T-cell (primary cell): ENCODE data around the gene RETREG2. TPM values are rescaled to one million over a fixed set of nuclear protein-coding genes. Genes with fewer than 3 reads are reported as not detected.
A peak's percentile ranks its signal among the peaks of the same experiment; 100 is the strongest.

Experiments used
- ATAC-seq, 4 experiments: fragments of 200-7000 bp in 3 of 4; fragments of 150-1000 bp in 1 of 4; cut with Tn5 transposase; replicated peaks in 1 of 4; 1 replicate in 3 of 4; 2 replicates in 1 of 4; pipeline ENCODE4 v1.10.0; 2021; ENCODE audit warnings: moderate library complexity in 3 of 4, mild to moderate bottlenecking in 2 of 4, moderate number of reproducible peaks in 1 of 4
- CTCF ChIA-PET, 2 donors: fragments of 300-600 bp; sonication (Branson Sonifier 250); formaldehyde crosslinking; loops; one replicate each; lab custom pipeline; 2022; ENCODE audit warnings: antibody characterized with exemption in 2 of 2; lab: Charles Lee
- POLR2A ChIA-PET, 2 donors: fragments of 300-600 bp; sonication (Branson Sonifier 250); formaldehyde crosslinking; loops; one replicate each; lab custom pipeline; 2022; ENCODE audit warnings: antibody characterized with exemption in 2 of 2; lab: Charles Lee
- DNase-seq, 35 experiments: peaks; one replicate each; pipeline versions ENCODE4 v3.0.0 to v3.0.0-alpha.2; 2013 to 2023
- H3K27ac ChIP-seq: one replicate; pipeline ENCODE4 v1.5.1; 2013; ENCODE audit warnings: low read length
- H3K27me3 ChIP-seq, 2 experiments: replicated peaks in 1 of 2; 1 replicate in 1 of 2; 2 replicates in 1 of 2; pipeline versions ENCODE4 v1.6.1 to v1.7.0; 2013; ENCODE audit warnings: low read length in 1 of 2, mixed read lengths in 1 of 2; ENCODE audit not compliant: control insufficient read depth in 2 of 2, insufficient read depth in 2 of 2; ENCODE audit errors: extremely low read depth in 1 of 2
- H3K36me3 ChIP-seq, 2 donors: 1 replicate in 1 of 2; 2 replicates in 1 of 2; pipeline versions ENCODE4 v1.6.1 to v1.7.0; 2013; ENCODE audit warnings: low read length in 1 of 2; ENCODE audit not compliant: control insufficient read depth in 2 of 2, insufficient read depth in 1 of 2; ENCODE audit errors: extremely low read depth in 1 of 2
- H3K4me1 ChIP-seq, 2 experiments: 1 replicate in 1 of 2; 2 replicates in 1 of 2; pipeline versions ENCODE4 v1.6.1 to v1.7.0; 2013; ENCODE audit warnings: low read length in 2 of 2, mixed read lengths in 1 of 2; ENCODE audit not compliant: insufficient read depth in 2 of 2, control insufficient read depth in 1 of 2; ENCODE audit errors: extremely low read depth in 1 of 2
- H3K4me3 ChIP-seq, 2 donors: 1 replicate in 1 of 2; 2 replicates in 1 of 2; pipeline versions ENCODE4 v1.5.1 to v1.7.0; 2013; ENCODE audit warnings: mild to moderate bottlenecking in 2 of 2, low read length in 1 of 2, moderate library complexity in 1 of 2; ENCODE audit not compliant: control insufficient read depth in 1 of 2; ENCODE audit errors: extremely low read depth in 1 of 2
- H3K9me3 ChIP-seq: 2 replicates; pipeline ENCODE4 v1.7.0; 2013
- H3K27ac Mint-ChIP-seq, 2 donors: one replicate each; pipeline ENCODE4 v1.8.0; 2020 to 2021; ENCODE audit warnings: mild to moderate bottlenecking in 2 of 2, mixed read lengths in 2 of 2
- H3K27me3 Mint-ChIP-seq, 2 donors: one replicate each; pipeline ENCODE4 v1.8.0; 2021 to 2022; ENCODE audit warnings: mixed read lengths in 2 of 2
- H3K36me3 Mint-ChIP-seq: one replicate; pipeline ENCODE4 v1.8.0; 2021; ENCODE audit warnings: mixed read lengths
- H3K4me1 Mint-ChIP-seq, 3 donors: one replicate each; pipeline ENCODE4 v1.8.0; 2020 to 2022; ENCODE audit warnings: mixed read lengths in 3 of 3, mild to moderate bottlenecking in 1 of 3
- H3K4me3 Mint-ChIP-seq, 3 donors: one replicate each; pipeline ENCODE4 v1.8.0; 2020 to 2022; ENCODE audit warnings: mild to moderate bottlenecking in 3 of 3, mixed read lengths in 3 of 3, moderate library complexity in 3 of 3
- H3K9me3 Mint-ChIP-seq, 3 donors: one replicate each; pipeline ENCODE4 v1.8.0; 2020 to 2022; ENCODE audit warnings: mixed read lengths in 3 of 3
- WGBS: methylation state at CpG from one replicate; pipeline ENCODE4 v1.1.5; 2013; ENCODE audit warnings: missing lambda C conversion rate; ENCODE audit not compliant: insufficient coverage; 5-methylcytosine and 5-hydroxymethylcytosine counted together
- total RNA-seq, 35 experiments: library from RNA in 6 of 35; stranded (reverse) in 6 of 35; fragments of 120-200 nt in 1 of 35; gene quantifications; one replicate each; pipeline versions ENCODE4 v1.2.1 to v1.2.4 and lab custom pipeline; 2013 to 2026

The RETREG2 gene
- total RNA-seq, 5 donors from 2014 or later (not counting 1 experiment from before 2014, with no cell fraction given) = 85.2 to 131 (median 109) TPM

DNA sequence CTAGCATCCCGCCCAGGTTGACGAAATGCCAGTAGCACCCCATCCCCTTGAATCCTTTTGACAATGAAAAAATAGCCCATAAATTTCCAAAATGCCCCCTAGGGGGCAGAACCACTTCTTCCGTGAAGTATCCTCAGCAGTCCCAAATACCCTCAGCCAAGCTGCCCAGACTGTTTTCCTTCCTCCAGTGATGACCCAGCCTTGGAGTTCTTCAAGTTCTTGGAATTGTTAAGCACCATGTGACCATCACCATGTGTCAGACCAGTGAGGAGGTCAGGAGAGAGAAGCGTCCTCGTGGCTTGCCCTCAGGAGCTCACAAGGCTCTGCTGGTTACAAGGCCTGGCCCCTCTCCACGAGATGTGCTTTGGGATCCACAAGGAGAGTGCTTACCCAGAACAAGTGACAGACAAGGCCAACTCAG lies 6.8 kb upstream of the RETREG2 start:
- no peak overlapping the region for H3K4me3 ChIP-seq
- H3K36me3 Mint-ChIP-seq = peaks cover 30% of the 10 kb centered on the region
- peaks cover 12 to 36% of the 10 kb centered on the region in 2 experiments for H3K4me1 ChIP-seq
- no peaks in the 10 kb centered on the region for H3K27me3 ChIP-seq
- peaks cover 25 to 45% (median 34%) of the 10 kb centered on the region in 3 donors for H3K4me1 Mint-ChIP-seq
- no peaks in the 10 kb centered on the region for H3K9me3 Mint-ChIP-seq
- H3K9me3 ChIP-seq = no peaks in the 10 kb centered on the region
- peaks cover 4 to 39% of the 10 kb centered on the region in 2 donors for H3K36me3 ChIP-seq
- H3K27ac ChIP-seq = peak overlapping the region; percentile 24
- ChIA-PET CTCF (interaction anchor here (0.8 to 2.6 kb wide), 10 partner anchors 8 to 124 kb away, joined by 3 to 32 read pairs (median 4); partner anchors contain the start of gene ZFAND2B (in 1 of the 2)), POLR2A (no interaction called here)
- H3K27ac Mint-ChIP-seq = peak overlapping the region; percentile 9 to 34
- DNase-seq (peak in 16 of 35 experiments; percentile 12 to 69 (median 23)), ATAC-seq (peak in 3 of 4 experiments; percentile 56 to 77 (median 69))
- H3K27me3 Mint-ChIP-seq = no peaks in the 10 kb centered on the region
- no peak overlapping the region for H3K4me3 Mint-ChIP-seq
- WGBS = 72% methylated on average over 6 of the region's 6 CpGs

DNA sequence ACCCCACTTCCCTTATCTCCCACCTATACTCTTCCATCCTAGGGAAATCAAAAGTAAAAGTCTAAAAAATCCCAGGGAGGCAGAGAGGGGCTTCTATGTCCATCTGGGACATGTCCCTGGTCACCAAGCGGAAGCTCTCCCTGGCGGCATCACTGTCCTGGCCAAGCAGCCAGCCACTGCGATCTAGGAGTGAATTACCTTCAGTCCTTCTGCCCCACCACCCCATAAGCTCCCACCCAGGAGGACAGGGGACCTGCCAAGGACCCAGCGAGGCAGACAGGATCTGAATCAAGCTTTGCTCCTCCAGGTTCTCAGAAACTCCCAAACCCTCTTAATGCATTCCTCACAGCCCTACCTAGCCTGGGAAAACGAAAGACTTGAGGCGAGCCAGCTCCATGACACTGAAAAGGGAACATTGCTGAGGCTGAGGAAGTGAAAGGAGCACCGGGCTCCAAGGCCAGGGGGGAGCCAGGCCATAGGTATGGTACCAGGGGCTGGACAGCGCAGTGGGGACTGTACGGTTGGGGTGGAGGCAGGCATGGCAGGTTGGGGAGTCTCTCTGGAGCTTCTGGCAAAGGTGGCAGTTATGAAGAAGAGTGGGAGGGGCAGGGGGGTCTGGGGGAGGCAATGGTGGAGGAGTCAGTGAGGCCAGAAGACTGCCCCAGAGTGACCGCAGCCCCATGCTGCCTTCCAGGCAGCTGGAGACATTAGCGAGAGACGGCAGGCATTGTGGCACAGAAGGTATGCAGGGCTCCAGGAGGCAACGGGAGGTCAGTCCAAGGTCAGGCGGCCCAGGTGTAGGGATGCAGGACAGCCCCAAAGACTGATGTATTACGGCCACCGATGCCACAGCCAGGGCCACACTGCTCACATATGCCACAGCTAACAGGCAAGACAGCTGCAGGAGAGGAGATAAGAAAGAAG lies 5.6 kb upstream of the RETREG2 start:
- CTCF ChIA-PET = interaction anchor here (0.6 to 2.6 kb wide), 9 partner anchors 8 to 295 kb away, joined by 3 to 32 read pairs (median 5); partner anchors contain the start of gene ZFAND2B (in 1 of the 2)
- ATAC-seq = no peak
- H3K4me3 ChIP-seq = no peak overlapping the region
- peaks cover 14 to 43% of the 10 kb centered on the region in 2 experiments for H3K4me1 ChIP-seq
- H3K4me3 Mint-ChIP-seq = no peak overlapping the region
- H3K27ac ChIP-seq = no peak overlapping the region
- H3K27me3 Mint-ChIP-seq = no peaks in the 10 kb centered on the region
- H3K27me3 ChIP-seq = no peaks in the 10 kb centered on the region
- POLR2A ChIA-PET = interaction anchor here in 1 of 2 donors (0.7 kb wide), 1 partner anchor 32 kb away, joined by 5 read pairs; no protein-coding TSS in a partner anchor
- H3K9me3 Mint-ChIP-seq = no peaks in the 10 kb centered on the region
- peaks cover 31 to 49% (median 39%) of the 10 kb centered on the region in 3 donors for H3K4me1 Mint-ChIP-seq
- H3K36me3 Mint-ChIP-seq = peaks cover 30% of the 10 kb centered on the region
- peaks cover 4 to 39% of the 10 kb centered on the region in 2 donors for H3K36me3 ChIP-seq
- 91% methylated on average over 13 of the region's 16 CpGs for WGBS
- peak overlapping the region; percentile 23 to 39 for H3K27ac Mint-ChIP-seq
- DNase-seq = no peak
- no peaks in the 10 kb centered on the region for H3K9me3 ChIP-seq

DNA sequence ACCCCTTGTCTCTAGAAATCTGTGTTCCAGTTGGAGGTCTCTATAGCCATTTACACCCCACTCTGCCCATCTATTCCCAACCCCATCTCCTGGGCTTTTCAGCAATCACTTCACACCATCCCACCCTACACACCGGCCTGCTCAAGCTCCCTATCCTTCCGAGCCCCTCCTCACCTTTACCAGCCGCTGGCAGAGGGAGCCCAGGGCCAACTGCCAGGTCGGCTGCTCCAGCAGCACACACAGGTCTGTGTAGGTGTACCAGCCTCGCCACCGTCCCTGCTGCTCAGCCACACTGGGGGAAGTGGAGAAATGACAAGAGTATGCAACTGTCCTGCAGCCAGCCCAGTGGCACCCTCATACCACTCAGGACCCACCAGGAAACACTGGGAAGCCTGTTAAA lies 4.9 kb upstream of the RETREG2 start:
- H3K36me3 ChIP-seq = peaks cover 4 to 39% of the 10 kb centered on the region in 2 donors
- no peak for DNase-seq
- peaks cover 30% of the 10 kb centered on the region for H3K36me3 Mint-ChIP-seq
- no peak overlapping the region for H3K4me3 Mint-ChIP-seq
- no CpG with 5 or more reads among the region's 6 CpGs for WGBS
- no peaks in the 10 kb centered on the region for H3K27me3 Mint-ChIP-seq
- no peaks in the 10 kb centered on the region for H3K9me3 Mint-ChIP-seq
- H3K27ac ChIP-seq = no peak overlapping the region
- POLR2A ChIA-PET = no interaction called here
- peak overlapping the region; percentile 15 to 39 for H3K27ac Mint-ChIP-seq
- no peaks in the 10 kb centered on the region for H3K9me3 ChIP-seq
- peaks cover 35 to 51% (median 41%) of the 10 kb centered on the region in 3 donors for H3K4me1 Mint-ChIP-seq
- peaks cover 15 to 45% of the 10 kb centered on the region in 2 experiments for H3K4me1 ChIP-seq
- no peak overlapping the region for H3K4me3 ChIP-seq
- CTCF ChIA-PET = interaction anchor here (0.6 to 0.8 kb wide), 2 partner anchors 31 to 296 kb away, joined by 3 to 8 read pairs; no protein-coding TSS in a partner anchor
- no peaks in the 10 kb centered on the region for H3K27me3 ChIP-seq
- no peak for ATAC-seq

DNA sequence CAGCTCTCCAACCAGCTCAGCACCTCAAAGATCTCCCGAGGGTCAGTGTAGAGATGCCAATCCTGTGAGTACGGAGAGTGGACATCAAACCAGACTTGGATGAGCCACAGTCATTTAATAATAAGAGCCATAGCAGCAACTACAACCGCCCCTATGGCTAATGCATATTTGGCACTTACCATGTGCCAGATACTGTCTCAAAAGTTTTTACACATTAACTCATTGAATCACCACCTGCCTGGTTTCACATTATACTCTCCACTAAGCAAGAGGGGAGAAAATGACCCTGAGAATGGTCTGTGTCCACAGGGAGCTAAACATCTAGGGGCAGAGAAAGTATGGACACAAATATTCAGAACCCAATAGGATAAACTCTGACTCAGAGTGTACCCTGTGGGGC lies 3.9 kb upstream of the RETREG2 start:
- POLR2A ChIA-PET = interaction anchor here (0.6 to 1.0 kb wide), 4 partner anchors 32 to 146 kb away, joined by 3 to 6 read pairs (median 4); partner anchors contain the start of genes GLB1L (in 1 of the 2) and STK16 (in 1 of the 2)
- Histone ChIP-seq H3K4me1 (peaks cover 20 to 51% of the 10 kb centered on the region in 2 experiments), H3K9me3 (no peaks in the 10 kb centered on the region), H3K27ac (no peak overlapping the region), H3K27me3 (no peaks in the 10 kb centered on the region), H3K4me3 (no peak overlapping the region), H3K36me3 (peaks cover 4 to 39% of the 10 kb centered on the region in 2 donors)
- no peaks in the 10 kb centered on the region for H3K9me3 Mint-ChIP-seq
- peaks cover 42 to 58% (median 46%) of the 10 kb centered on the region in 3 donors for H3K4me1 Mint-ChIP-seq
- DNase-seq (no peak), ATAC-seq (no peak)
- WGBS = 95% methylated on average over 2 of the region's 3 CpGs
- CTCF ChIA-PET = interaction anchor here (0.6 to 3.0 kb wide), 7 partner anchors 8 to 102 kb away, joined by 3 to 11 read pairs (median 5); partner anchors contain the start of gene NHEJ1 (in 1 of the 2)
- peak overlapping the region; percentile 62 to 92 (median 88) for H3K4me3 Mint-ChIP-seq
- peak overlapping the region; percentile 69 to 86 for H3K27ac Mint-ChIP-seq
- no peaks in the 10 kb centered on the region for H3K27me3 Mint-ChIP-seq
- peaks cover 32% of the 10 kb centered on the region for H3K36me3 Mint-ChIP-seq

DNA sequence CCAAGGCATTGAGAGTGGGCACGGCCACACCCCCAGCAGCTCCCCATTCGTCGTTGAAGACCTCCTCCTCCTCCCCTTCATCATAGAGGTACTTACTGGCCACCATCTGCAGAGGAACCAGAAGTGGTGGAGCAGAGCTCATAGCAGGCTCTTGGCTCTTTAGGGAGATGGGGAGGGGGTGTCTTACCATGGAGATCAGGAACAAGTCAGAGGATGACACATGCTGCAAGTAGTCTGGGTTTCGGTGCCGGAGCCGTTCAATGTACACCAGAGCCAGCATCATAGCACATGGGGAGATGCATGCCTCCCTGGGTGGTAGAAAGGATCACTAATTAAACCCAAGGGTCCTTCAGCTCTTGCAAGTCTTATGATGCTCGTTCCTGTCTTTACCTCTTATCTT lies 3.3 kb upstream of the RETREG2 start:
- ATAC-seq (no peak), DNase-seq (no peak)
- Histone ChIP-seq H3K4me1 (peaks cover 23 to 58% of the 10 kb centered on the region in 2 experiments), H3K4me3 (no peak overlapping the region), H3K27me3 (no peaks in the 10 kb centered on the region), H3K9me3 (no peaks in the 10 kb centered on the region), H3K27ac (peak overlapping the region; percentile 11), H3K36me3 (peaks cover 4 to 42% of the 10 kb centered on the region in 2 donors)
- WGBS = 81% methylated on average over 4 of the region's 7 CpGs
- ChIA-PET POLR2A (interaction anchor here (0.6 to 1.0 kb wide), 4 partner anchors 22 to 146 kb away, joined by 3 to 6 read pairs (median 4); no protein-coding TSS in a partner anchor), CTCF (interaction anchor here (0.6 to 3.0 kb wide), 9 partner anchors 9 to 214 kb away, joined by 3 to 26 read pairs (median 5); partner anchors contain the start of gene NHEJ1 (in 2 of the 2))
- peaks cover 35% of the 10 kb centered on the region for H3K36me3 Mint-ChIP-seq
- peak overlapping the region; percentile 86 for H3K27ac Mint-ChIP-seq
- H3K27me3 Mint-ChIP-seq = no peaks in the 10 kb centered on the region
- no peaks in the 10 kb centered on the region for H3K9me3 Mint-ChIP-seq
- H3K4me3 Mint-ChIP-seq = peak overlapping the region; percentile 62 to 92 (median 88)
- H3K4me1 Mint-ChIP-seq = peaks cover 48 to 64% (median 52%) of the 10 kb centered on the region in 3 donors
